Measurements from ENCODE around the gene TREM2.

GRCh38 chr6:41182069-41183034 lies 19.4 kb upstream of the TREM2 start:
- TF ChIP-seq CTCF (IDR thresholded peaks at IDR 0.05) (no peak), POLR2A (IDR thresholded peaks at IDR 0.05) (no peak)
